Stomach (tissue), 4 donors: Measurements from ENCODE around the gene NR1I3.

Experiments
- EP300 ChIP-seq: sonication (generic); formaldehyde crosslinking; IDR thresholded peaks from one replicate; pipeline ENCODE4 v1.6.1; 2017; ENCODE audit warnings: antibody characterized with exemption
- POLR2A ChIP-seq, 4 donors: fragments of 450-650 bp; IDR thresholded peaks; one replicate each; pipeline ENCODE4 v1.6.1; 2016; ENCODE audit warnings: antibody characterized with exemption in 4 of 4, control low read depth in 2 of 4, mild to moderate bottlenecking in 1 of 4, moderate library complexity in 1 of 4
- POLR2AphosphoS5 ChIP-seq, 3 donors: sonication (generic); formaldehyde crosslinking; IDR thresholded peaks; one replicate each; pipeline ENCODE4 v1.6.1; 2016; ENCODE audit warnings: antibody characterized with exemption in 3 of 3
- TF ChIP-seq, protein P1 (sequence below), 7 experiments: fragments of 450-650 bp in 4 of 7; fragments of 200-600 bp in 3 of 7; sonication (generic) in 3 of 7; IDR thresholded peaks; one replicate each; pipeline ENCODE4 v1.5.1; 2016 to 2019; ENCODE audit warnings: antibody characterized with exemption in 7 of 7, control low read depth in 2 of 7, mild to moderate bottlenecking in 1 of 7

DNA sequence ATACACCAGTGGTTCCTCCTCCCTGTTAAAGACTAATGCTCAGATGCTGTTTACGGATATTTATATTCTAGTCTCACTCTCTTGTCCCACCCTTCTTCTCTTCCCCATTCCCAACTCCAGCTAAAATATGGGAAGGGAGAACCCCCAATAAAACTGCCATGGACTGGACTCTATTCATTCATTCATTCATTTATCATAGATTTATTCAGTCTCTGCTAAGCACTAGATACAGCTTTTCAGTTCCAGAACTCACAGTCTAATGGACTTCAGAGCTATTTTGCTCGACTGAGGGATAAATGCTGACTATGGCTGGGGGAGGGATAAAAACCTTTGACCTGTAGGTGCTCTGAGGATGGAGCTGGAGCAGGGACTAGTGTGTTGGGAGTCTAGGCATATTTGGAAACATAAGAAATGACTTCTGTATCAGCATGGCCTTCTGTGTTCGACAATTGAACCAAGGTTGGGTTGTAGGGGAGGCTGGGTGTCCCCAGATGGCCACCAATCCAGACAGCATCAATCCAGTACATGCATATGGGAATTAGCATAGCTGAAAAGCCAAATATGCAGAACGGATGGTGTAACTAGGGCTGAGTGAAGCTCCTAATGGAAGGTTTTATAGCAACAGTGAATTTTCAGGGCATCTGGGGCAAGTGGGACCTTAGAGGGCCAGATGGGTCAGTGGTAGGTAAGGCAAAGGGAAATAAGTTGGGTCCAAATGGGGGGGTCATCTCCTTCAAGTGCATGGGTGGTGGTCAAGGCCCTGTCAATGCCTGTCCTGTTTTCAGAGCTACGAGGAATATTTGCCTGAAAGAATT lies 18.7 kb downstream of the NR1I3 start:
- TF ChIP-seq, protein P1, sequence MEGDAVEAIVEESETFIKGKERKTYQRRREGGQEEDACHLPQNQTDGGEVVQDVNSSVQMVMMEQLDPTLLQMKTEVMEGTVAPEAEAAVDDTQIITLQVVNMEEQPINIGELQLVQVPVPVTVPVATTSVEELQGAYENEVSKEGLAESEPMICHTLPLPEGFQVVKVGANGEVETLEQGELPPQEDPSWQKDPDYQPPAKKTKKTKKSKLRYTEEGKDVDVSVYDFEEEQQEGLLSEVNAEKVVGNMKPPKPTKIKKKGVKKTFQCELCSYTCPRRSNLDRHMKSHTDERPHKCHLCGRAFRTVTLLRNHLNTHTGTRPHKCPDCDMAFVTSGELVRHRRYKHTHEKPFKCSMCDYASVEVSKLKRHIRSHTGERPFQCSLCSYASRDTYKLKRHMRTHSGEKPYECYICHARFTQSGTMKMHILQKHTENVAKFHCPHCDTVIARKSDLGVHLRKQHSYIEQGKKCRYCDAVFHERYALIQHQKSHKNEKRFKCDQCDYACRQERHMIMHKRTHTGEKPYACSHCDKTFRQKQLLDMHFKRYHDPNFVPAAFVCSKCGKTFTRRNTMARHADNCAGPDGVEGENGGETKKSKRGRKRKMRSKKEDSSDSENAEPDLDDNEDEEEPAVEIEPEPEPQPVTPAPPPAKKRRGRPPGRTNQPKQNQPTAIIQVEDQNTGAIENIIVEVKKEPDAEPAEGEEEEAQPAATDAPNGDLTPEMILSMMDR (IDR thresholded peaks at IDR 0.05): no peak
- TF ChIP-seq POLR2A (IDR thresholded peaks at IDR 0.05) (no peak), EP300 (no peak), POLR2AphosphoS5 (IDR thresholded peaks at IDR 0.05) (no peak)
